GM13976 (cell line): ENCODE results near the gene MKNK1.

Source experiments
- DNase-seq: peaks from one replicate; pipeline ENCODE4 v3.0.0; 2012; ENCODE audit warnings: low spot score
- CTCF ChIP-seq: IDR thresholded peaks from 2 replicates; pipeline ENCODE4 v1.5.1; 2012; ENCODE audit warnings: borderline replicate concordance, mild to moderate bottlenecking; ENCODE audit not compliant: insufficient read depth; ENCODE audit errors: extremely low read depth, missing control alignments, control extremely low read depth
- in situ Hi-C: fragments of 300-500 bp; cut with MboI; formaldehyde crosslinking; loops from one replicate; pipeline ENCODE4 v1.12.0; 2022; ENCODE audit warnings: low sequenced_read_pairs, mixed read lengths, inconsistent platforms; ENCODE audit not compliant: unreplicated experiment

The MKNK1 gene

GRCh38 chr1:46544561-46545240 is 59.4 kb downstream of the MKNK1 start:
- DNase-seq, result no peak
- in situ Hi-C loops, result no loop called here

GRCh38 chr1:46543761-46544560 is 60.1 kb downstream of the MKNK1 start:
- in situ Hi-C loops, result no loop called here
- no peak for TF ChIP-seq CTCF
- no peak for DNase-seq

More at GRCh38 chr1:46544561-46545240, 59.4 kb downstream of the MKNK1 start:
- TF ChIP-seq CTCF, result no peak

- in situ Hi-C loops, result no loop called here
- DNase-seq, result no peak
- no peak for TF ChIP-seq CTCF
These were observed 60.7 kb downstream of the MKNK1 start for GRCh38 chr1:46543382-46543760.

- in situ Hi-C loops, result no loop called here
- TF ChIP-seq CTCF, result no peak
- no peak for DNase-seq
These were observed 64.1 kb downstream of the MKNK1 start for GRCh38 chr1:46539972-46540371.

GRCh38 chr1:46538147-46538546 is 65.9 kb downstream of the MKNK1 start:
- TF ChIP-seq CTCF, result no peak
- no peak for DNase-seq
- in situ Hi-C loops, result no loop called here

- no peak for TF ChIP-seq CTCF
- no peak for DNase-seq
- in situ Hi-C loops, result no loop called here
These were observed 66.4 kb downstream of the MKNK1 start for GRCh38 chr1:46537651-46538050.
